GM18526 (cell line): Measurements from ENCODE around the gene NPPA.

ENCODE experiments used
- POLR2A ChIP-seq: IDR thresholded peaks from 3 replicates; pipeline ENCODE4 v1.6.1; 2011; ENCODE audit not compliant: insufficient read length; ENCODE audit errors: extremely low read depth

NPPA gene

GRCh38 chr1:11878081-11878890 lies 30.7 kb upstream of the NPPA start:
- no peak for TF ChIP-seq POLR2A

GRCh38 chr1:11877074-11877473 lies 29.5 kb upstream of the NPPA start:
- TF ChIP-seq POLR2A, result no peak

- TF ChIP-seq POLR2A, result no peak
These were observed 27.5 kb upstream of the NPPA start for GRCh38 chr1:11875094-11875493.

GRCh38 chr1:11874624-11875023 lies 27.0 kb upstream of the NPPA start:
- no peak for TF ChIP-seq POLR2A

- no peak for TF ChIP-seq POLR2A
These were observed 26.6 kb upstream of the NPPA start for GRCh38 chr1:11874258-11874562.

GRCh38 chr1:11873395-11874257 lies 26.0 kb upstream of the NPPA start:
- TF ChIP-seq POLR2A, result no peak

- TF ChIP-seq POLR2A, result no peak
These were observed 25.0 kb upstream of the NPPA start for GRCh38 chr1:11872545-11872944.

GRCh38 chr1:11869650-11870207 lies 22.1 kb upstream of the NPPA start:
- TF ChIP-seq POLR2A, result no peak

GRCh38 chr1:11869104-11869503 lies 21.5 kb upstream of the NPPA start:
- TF ChIP-seq POLR2A, result no peak

GRCh38 chr1:11868331-11868980 lies 20.9 kb upstream of the NPPA start:
- no peak for TF ChIP-seq POLR2A

- TF ChIP-seq POLR2A, result no peak
These were observed 15.3 kb upstream of the NPPA start for GRCh38 chr1:11862890-11863289.

GRCh38 chr1:11860587-11860986 lies 13.0 kb upstream of the NPPA start:
- TF ChIP-seq POLR2A, result no peak

GRCh38 chr1:11860083-11860482 lies 12.5 kb upstream of the NPPA start:
- no peak for TF ChIP-seq POLR2A

GRCh38 chr1:11858968-11859871 lies 11.6 kb upstream of the NPPA start:
- TF ChIP-seq POLR2A, result no peak

- no peak for TF ChIP-seq POLR2A
These were observed 11.0 kb upstream of the NPPA start, which contains the start of gene NPPB for GRCh38 chr1:11858613-11858967. TSS of gene NPPB (minus strand) at chr1:11858945. CDS start at chr1:11858833, 112 bp downstream.
